Adrenal gland (tissue), 12 donors: Measurements from ENCODE around the gene ALG3. TPM values are rescaled to one million over a fixed set of nuclear protein-coding genes. Genes with fewer than 3 reads are reported as not detected.

Experiments
- DNase-seq, 7 donors: peaks; one replicate each; pipeline ENCODE4 v3.0.0-alpha.2; 2019 to 2020
- H3K27ac ChIP-seq, 5 donors: fragments of 200-600 bp; sonication (generic) in 4 of 5; 1 replicate in 3 of 5; 2 replicates in 2 of 5; pipeline versions ENCODE4 v1.5.1 to v1.8.0; 2016 to 2020; ENCODE audit warnings: mild to moderate bottlenecking in 1 of 5
- H3K27me3 ChIP-seq: fragments of 200-600 bp; 2 replicates; pipeline ENCODE4 v1.8.0; 2021
- H3K36me3 ChIP-seq, 2 donors: fragments of 200-600 bp; replicated peaks in 1 of 2; 1 replicate in 1 of 2; 2 replicates in 1 of 2; pipeline versions ENCODE4 v1.5.1 to v1.8.0; 2018 to 2022
- H3K4me1 ChIP-seq, 2 donors: fragments of 200-600 bp; replicated peaks in 1 of 2; 1 replicate in 1 of 2; 2 replicates in 1 of 2; pipeline versions ENCODE4 v1.5.1 to v1.8.0; 2018 to 2021
- H3K4me3 ChIP-seq, 4 donors: fragments of 200-600 bp; sonication (generic) in 3 of 4; one replicate each; pipeline ENCODE4 v1.5.1; 2016 to 2018
- H3K9me3 ChIP-seq, 3 donors: fragments of 200-600 bp; sonication (generic) in 1 of 3; replicated peaks in 1 of 3; 1 replicate in 2 of 3; 2 replicates in 1 of 3; pipeline versions ENCODE4 v1.5.1 to v1.8.0; 2016 to 2021
- CTCF ChIP-seq, 6 experiments: fragments of 450-650 bp in 4 of 6; fragments of 200-600 bp in 2 of 6; sonication (generic) in 1 of 6; IDR thresholded peaks; 1 replicate in 5 of 6; 2 replicates in 1 of 6; pipeline versions ENCODE4 v1.5.1 to v1.8.0; 2016 to 2021; ENCODE audit warnings: antibody characterized with exemption in 6 of 6, mild to moderate bottlenecking in 2 of 6, moderate library complexity in 1 of 6
- POLR2A ChIP-seq, 2 donors: fragments of 450-650 bp; IDR thresholded peaks; one replicate each; pipeline ENCODE4 v1.6.1; 2017; ENCODE audit warnings: antibody characterized with exemption in 2 of 2, mild to moderate bottlenecking in 2 of 2, moderate library complexity in 1 of 2
- WGBS, 4 donors: extraction: QIAGEN DNeasy Blood & Tissue Kit in 2 of 4; methylation state at CpG; one replicate each; pipeline versions ENCODE4 v1.1.5 to v1.1.7; 2013 to 2017; 5-methylcytosine and 5-hydroxymethylcytosine counted together
- intact Hi-C, 2 donors: fragments of 100-400 bp; cut with DNase I; formaldehyde crosslinking; loops; one replicate each; pipeline versions ENCODE4 v1.14.1 to v1.15.0; 2022 to 2023
- polyA plus RNA-seq, 3 donors: library from polyadenylated mRNA; stranded (reverse); fragments of 200-250 nt in 2 of 3; fragments of 350-450 nt in 1 of 3; fragmentation: Illumina TruSeq in 1 of 3; extraction: RNeasy Lipid Tissue Mini Kit (QIAGEN cat#74804) in 1 of 3; gene quantifications; one replicate each; pipeline ENCODE4 v1.2.3, GENCODE V29; 2013 to 2014
- total RNA-seq, 9 donors: library from RNA; depleted of rRNA in 4 of 9; stranded (reverse); fragments of >200 nt in 4 of 9; fragments of 120-200 nt in 1 of 9; fragmentation: NEBNext Ultra II Directional in 1 of 9; extraction: Animal tissue kit (Norgen Biotek cat#: 25700) in 1 of 9; gene quantifications; one replicate each; pipeline versions ENCODE4 v1.1.0 to v1.2.4, GENCODE V29; 2013 to 2023
- donor health status: healthy with polysubstance abuse.
- donor health status: Bipolar disorder and iron deficiency.
- donor health status: DM: yes; HTN: yes; CAD: no.
- donor health status: DM: no; HTN: no; CAD: no.
- donor health status: DM: no; HTN: no; CAD: no.
- donor health status: DM: yes; HTN: yes; CAD: no.

The ALG3 gene
- total and polyA plus RNA-seq, 12 donors = 27.7 to 107 (median 56.5) TPM

DNA sequence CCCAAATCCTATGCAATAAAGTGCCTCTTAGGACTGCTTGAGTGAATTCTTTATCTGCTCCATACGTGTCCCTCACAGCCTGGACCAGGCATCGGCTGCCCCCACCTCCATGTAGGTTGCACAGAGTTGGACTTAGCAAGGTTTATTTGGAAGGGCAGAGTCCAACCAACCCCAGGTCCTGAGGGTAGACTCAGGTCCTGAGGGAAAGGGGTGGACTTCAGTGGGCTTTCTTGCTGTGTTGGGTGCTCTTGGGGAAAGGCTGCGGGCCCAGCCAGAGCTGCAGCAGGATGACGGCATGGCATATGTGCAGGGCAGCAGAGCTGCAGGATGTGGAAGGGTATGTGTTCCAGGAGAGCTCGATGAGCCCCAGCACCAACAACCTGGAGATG, 6.5 kb downstream of the ALG3 start:
- Histone ChIP-seq H3K9me3 (no peaks in the 10 kb centered on the region), H3K36me3 (peaks cover 0 to 44% of the 10 kb centered on the region in 2 donors), H3K4me1 (peaks cover 0 to 20% of the 10 kb centered on the region in 2 donors), H3K27ac (peak overlapping the region in 1 of 5 donors; percentile 67), H3K27me3 (no peaks in the 10 kb centered on the region), H3K4me3 (no peak overlapping the region)
- DNase-seq = no peak
- WGBS, 4 donors = 64 to 77% (median 68%) methylated on average over 3 to 5 of the region's 5 CpGs
- intact Hi-C loops = loop anchor here (5.0 to 10.0 kb wide), 2 partner anchors 95 to 347 kb away; no protein-coding TSS in a partner anchor
- no peak for TF ChIP-seq POLR2A (IDR thresholded peaks at IDR 0.05)
- no peak for TF ChIP-seq CTCF (IDR thresholded peaks at IDR 0.05)

- Histone ChIP-seq H3K27ac (peak overlapping the region in 2 of 5 donors; percentile 66 to 67), H3K36me3 (peaks cover 0 to 44% of the 10 kb centered on the region in 2 donors), H3K27me3 (no peaks in the 10 kb centered on the region), H3K4me3 (peak overlapping the region in 1 of 4 donors; percentile 23), H3K9me3 (no peaks in the 10 kb centered on the region), H3K4me1 (peaks cover 0 to 20% of the 10 kb centered on the region in 2 donors)
- intact Hi-C loops = loop anchor here (5.0 to 10.0 kb wide), 2 partner anchors 94 to 347 kb away; no protein-coding TSS in a partner anchor
- 18 to 43% (median 29%) methylated on average over 6 to 46 of the region's 46 CpGs for WGBS, 4 donors
- TF ChIP-seq CTCF (IDR thresholded peaks at IDR 0.05) = peak; percentile 38 to 80 (median 73)
- peak in 1 of 2 donors; percentile 25 for TF ChIP-seq POLR2A (IDR thresholded peaks at IDR 0.05)
- DNase-seq = peak; percentile 75 to 91 (median 86)
Measured at GRCh38 chr3:184241447-184242296, 7.1 kb downstream of the ALG3 start.

DNA sequence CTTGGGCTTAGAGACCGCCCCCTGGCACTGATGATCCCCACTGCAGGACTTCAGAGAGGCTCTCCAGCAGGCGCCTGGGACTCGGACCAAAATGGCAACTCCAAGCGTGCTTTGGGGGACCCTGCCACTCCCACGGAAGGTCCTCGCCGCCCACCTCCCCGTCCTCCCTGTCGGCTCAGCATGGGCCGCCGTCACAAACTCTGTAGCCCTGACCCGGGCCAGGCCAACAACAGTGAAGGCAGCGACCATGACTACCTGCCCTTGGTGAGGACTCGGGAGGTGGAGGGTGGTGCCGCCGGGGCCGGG, 7.7 kb downstream of the ALG3 start:
- no peak for DNase-seq
- 20 to 34% (median 29%) methylated on average over 4 to 17 of the region's 17 CpGs; no CpG with 5 or more reads in 1 of the 4 donors for WGBS, 4 donors
- intact Hi-C loops = loop anchor here (5.0 to 10.0 kb wide), 2 partner anchors 94 to 346 kb away; no protein-coding TSS in a partner anchor
- no peaks in the 10 kb centered on the region for H3K27me3 ChIP-seq
- H3K36me3 ChIP-seq = peaks cover 0 to 48% of the 10 kb centered on the region in 2 donors
- peak overlapping the region in 1 of 4 donors; percentile 23 for H3K4me3 ChIP-seq
- peaks cover 0 to 20% of the 10 kb centered on the region in 2 donors for H3K4me1 ChIP-seq
- H3K27ac ChIP-seq = peak overlapping the region in 2 of 5 donors; percentile 66 to 67
- TF ChIP-seq POLR2A (IDR thresholded peaks at IDR 0.05) (no peak), CTCF (IDR thresholded peaks at IDR 0.05) (no peak)
- no peaks in the 10 kb centered on the region for H3K9me3 ChIP-seq

DNA sequence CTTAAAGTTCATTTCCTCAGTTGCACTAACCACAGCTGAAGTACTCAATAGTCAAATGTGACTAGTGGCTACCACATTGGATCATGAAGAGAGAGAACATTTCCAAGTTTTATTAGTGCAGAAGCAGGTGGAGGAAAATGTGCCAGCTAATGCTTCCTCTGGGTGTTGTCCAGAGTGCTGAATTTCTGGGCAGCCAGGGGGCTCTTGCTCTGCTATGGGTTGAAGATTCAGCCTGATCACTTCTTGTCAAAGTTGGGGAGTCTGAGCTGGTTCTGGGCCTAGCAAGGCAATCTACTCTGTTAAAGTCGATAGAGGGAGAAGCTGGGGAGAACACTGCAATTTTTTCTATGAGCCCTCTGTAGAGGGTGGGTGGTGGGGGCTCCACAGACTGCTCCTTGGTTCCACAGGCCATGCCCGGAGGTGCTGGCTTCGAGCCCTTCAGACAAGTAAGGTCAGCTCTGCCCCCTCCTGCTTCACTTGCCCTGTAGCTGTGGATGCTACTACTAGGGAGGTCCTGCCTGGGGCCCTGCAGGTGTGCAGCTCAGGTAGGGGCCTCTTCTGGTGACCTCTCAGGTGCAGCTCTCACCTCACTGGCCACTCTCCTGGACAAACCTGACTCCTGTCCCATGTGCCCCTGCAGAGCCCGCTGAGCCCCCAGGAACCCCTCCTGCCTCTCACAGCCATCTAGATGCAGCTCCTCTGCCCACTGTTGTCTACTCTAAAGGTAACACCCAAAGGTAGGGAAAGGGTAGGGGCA, 8.2 kb downstream of the ALG3 start:
- DNase-seq = no peak
- WGBS, 4 donors = 56 to 83% (median 79%) methylated on average over 2 to 4 of the region's 4 CpGs
- peaks cover 0 to 47% of the 10 kb centered on the region in 2 donors for H3K36me3 ChIP-seq
- no peaks in the 10 kb centered on the region for H3K9me3 ChIP-seq
- no peaks in the 10 kb centered on the region for H3K27me3 ChIP-seq
- no peak for TF ChIP-seq POLR2A (IDR thresholded peaks at IDR 0.05)
- TF ChIP-seq CTCF (IDR thresholded peaks at IDR 0.05) = peak in 1 of 6 experiments; percentile 8
- intact Hi-C loops = loop anchor here (5.0 to 10.0 kb wide), 2 partner anchors 93 to 346 kb away; no protein-coding TSS in a partner anchor
- H3K4me3 ChIP-seq = no peak overlapping the region
- H3K27ac ChIP-seq = peak overlapping the region in 2 of 5 donors; percentile 66 to 67
- H3K4me1 ChIP-seq = peaks cover 0 to 20% of the 10 kb centered on the region in 2 donors
